OCI-LY1 (cell line): ENCODE results near the gene CRTC3.

Experiments
- H2AFZ ChIP-seq: fragments of 200-600 bp; sonication (generic), shearing (Covaris generic); 2 replicates; pipeline ENCODE4 v1.6.0; 2014; ENCODE audit warnings: antibody characterized with exemption, mild to moderate bottlenecking, low read length
- H3F3A ChIP-seq: fragments of 200-600 bp; sonication (generic), shearing (Covaris generic); 2 replicates; pipeline ENCODE4 v1.6.0; 2014; ENCODE audit warnings: mild to moderate bottlenecking, antibody characterized with exemption, low read length, moderate library complexity; ENCODE audit not compliant: insufficient read depth
- H3K27ac ChIP-seq: fragments of 200-600 bp; sonication (generic); 2 replicates; pipeline ENCODE4 v1.5.1; 2014; ENCODE audit warnings: low read length, mixed run types, mild to moderate bottlenecking, low read depth; ENCODE audit not compliant: poor library complexity, severe bottlenecking
- H3K27me3 ChIP-seq: fragments of 200-600 bp; sonication (generic); 2 replicates; pipeline ENCODE4 v1.6.0; 2014; ENCODE audit warnings: antibody characterized with exemption, mild to moderate bottlenecking, low read length, moderate library complexity; ENCODE audit not compliant: insufficient read depth
- H3K36me3 ChIP-seq: fragments of 200-600 bp; sonication (generic); 2 replicates; pipeline ENCODE4 v1.6.1; 2014; ENCODE audit warnings: mild to moderate bottlenecking, antibody characterized with exemption, low read length, moderate library complexity, mixed read lengths; ENCODE audit not compliant: insufficient read depth
- H3K4me1 ChIP-seq: fragments of 200-600 bp; sonication (generic); 2 replicates; pipeline ENCODE4 v1.5.1; 2014; ENCODE audit warnings: mild to moderate bottlenecking, low read length, moderate library complexity; ENCODE audit not compliant: insufficient read depth, severe bottlenecking
- H3K4me2 ChIP-seq: fragments of 200-600 bp; sonication (generic), shearing (Covaris generic); 2 replicates; pipeline ENCODE4 v1.6.1; 2014; ENCODE audit warnings: low read length
- H3K4me3 ChIP-seq: fragments of 200-600 bp; sonication (generic); 2 replicates; pipeline ENCODE4 v1.5.1; 2014; ENCODE audit warnings: low read length, low read depth, mild to moderate bottlenecking, mixed read lengths; ENCODE audit not compliant: poor library complexity, severe bottlenecking
- H3K79me2 ChIP-seq: fragments of 200-600 bp; shearing (Covaris generic); 2 replicates; pipeline ENCODE4 v1.6.1; 2016; ENCODE audit warnings: mixed run types, low read length, mixed read lengths; ENCODE audit not compliant: insufficient read depth
- H3K9ac ChIP-seq: fragments of 200-600 bp; sonication (generic), shearing (Covaris generic); 2 replicates; pipeline ENCODE4 v1.6.1; 2014; ENCODE audit warnings: mild to moderate bottlenecking, low read length, mixed read lengths
- H3K9me2 ChIP-seq: fragments of 200-600 bp; sonication (generic), shearing (Covaris generic); 2 replicates; pipeline ENCODE4 v1.6.1; 2014; ENCODE audit warnings: low read depth, mild to moderate bottlenecking, low read length, mixed read lengths
- H3K9me3 ChIP-seq: fragments of 200-600 bp; shearing (Covaris generic); 2 replicates; pipeline ENCODE4 v1.6.1; 2014; ENCODE audit warnings: low read length, mixed read lengths
- H4K20me1 ChIP-seq: fragments of 200-600 bp; sonication (generic), shearing (Covaris generic); 2 replicates; pipeline ENCODE4 v1.6.0; 2016; ENCODE audit warnings: mild to moderate bottlenecking, low read length; ENCODE audit not compliant: insufficient read depth
- CTCF ChIP-seq: fragments of 200-600 bp; sonication (generic), shearing (Covaris generic); IDR thresholded peaks from 2 replicates; pipeline ENCODE4 v1.5.1; 2017; ENCODE audit warnings: mild to moderate bottlenecking, antibody characterized with exemption, low read length, moderate library complexity, mixed read lengths
- EZH2 ChIP-seq: fragments of 200-600 bp; sonication (generic), shearing (Covaris generic); IDR thresholded peaks from 2 replicates; pipeline ENCODE4 v1.8.0; 2017; ENCODE audit warnings: borderline replicate concordance, mixed run types, mild to moderate bottlenecking, antibody characterized with exemption, low read length, moderate library complexity, mixed read lengths

Gene CRTC3

GRCh38 chr15:90607361-90607760 lies 77.6 kb downstream of the CRTC3 start:
- Histone ChIP-seq H3K4me3 (no peak overlapping the region), H3K4me2 (no peak overlapping the region), H3K9me3 (no peaks in the 10 kb centered on the region), H3K9ac (no peak overlapping the region), H3K79me2 (no peaks in the 10 kb centered on the region), H3K4me1 (no peaks in the 10 kb centered on the region), H3K27me3 (no peaks in the 10 kb centered on the region), H2AFZ (no peak overlapping the region), H3K27ac (no peak overlapping the region), H3F3A (no peaks in the 10 kb centered on the region), H4K20me1 (no peaks in the 10 kb centered on the region), H3K36me3 (no peaks in the 10 kb centered on the region), H3K9me2 (no peaks in the 10 kb centered on the region)
- no peak for TF ChIP-seq CTCF
- no peak for TF ChIP-seq EZH2

GRCh38 chr15:90609242-90610180 lies 79.8 kb downstream of the CRTC3 start:
- no peak overlapping the region for H3K4me2 ChIP-seq
- H3K9me3 ChIP-seq: no peaks in the 10 kb centered on the region
- no peaks in the 10 kb centered on the region for H3K9me2 ChIP-seq
- H3K4me3 ChIP-seq: no peak overlapping the region
- no peak overlapping the region for H2AFZ ChIP-seq
- no peaks in the 10 kb centered on the region for H3K27me3 ChIP-seq
- no peaks in the 10 kb centered on the region for H3K36me3 ChIP-seq
- no peak for TF ChIP-seq EZH2
- no peak for TF ChIP-seq CTCF
- H3K79me2 ChIP-seq: no peaks in the 10 kb centered on the region
- H3K27ac ChIP-seq: no peak overlapping the region
- H3K9ac ChIP-seq: no peak overlapping the region
- no peaks in the 10 kb centered on the region for H3K4me1 ChIP-seq
- H3F3A ChIP-seq: no peaks in the 10 kb centered on the region
- no peaks in the 10 kb centered on the region for H4K20me1 ChIP-seq

- Histone ChIP-seq H3K4me2 (no peak overlapping the region), H3K36me3 (no peaks in the 10 kb centered on the region), H3K4me3 (no peak overlapping the region)
These were observed 80.5 kb downstream of the CRTC3 start for GRCh38 chr15:90610190-90610589.

More at GRCh38 chr15:90610190-90610589, 80.5 kb downstream of the CRTC3 start:
- H3F3A ChIP-seq: no peaks in the 10 kb centered on the region
- H3K27me3 ChIP-seq: no peaks in the 10 kb centered on the region
- no peak overlapping the region for H3K27ac ChIP-seq
- no peak overlapping the region for H3K9ac ChIP-seq
- no peaks in the 10 kb centered on the region for H3K9me2 ChIP-seq
- no peak overlapping the region for H2AFZ ChIP-seq
- no peaks in the 10 kb centered on the region for H3K9me3 ChIP-seq
- TF ChIP-seq EZH2 (no peak), CTCF (no peak)
- H4K20me1 ChIP-seq: no peaks in the 10 kb centered on the region
- H3K79me2 ChIP-seq: no peaks in the 10 kb centered on the region
- H3K4me1 ChIP-seq: no peaks in the 10 kb centered on the region
